Measurements from ENCODE around the gene ASTN2. TPM values are rescaled to one million over a fixed set of nuclear protein-coding genes. Genes with fewer than 3 reads are reported as not detected.

Gene ASTN2
- polyA plus RNA-seq, 2 of the 4 experiments (the other 2 are of a cell fraction), result 5.8 to 11.6 TPM

DNA sequence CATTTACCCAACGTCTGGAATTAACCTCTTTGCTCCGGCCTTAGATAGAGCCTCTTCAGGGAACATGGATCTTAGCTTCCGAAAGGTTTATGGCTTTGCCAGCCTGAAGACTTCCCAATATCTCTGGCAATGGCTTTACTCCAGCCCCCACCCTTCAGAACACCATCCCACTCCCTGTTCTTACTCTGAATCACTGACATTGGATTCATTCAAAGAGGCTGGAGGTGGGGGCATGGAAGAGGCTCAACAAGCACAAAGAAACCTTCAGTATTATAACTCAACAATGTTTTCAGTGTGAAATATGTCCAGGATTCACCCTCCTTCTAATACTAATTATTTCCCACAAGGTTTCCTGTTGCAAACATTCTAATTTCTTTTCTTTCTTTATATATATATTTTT, 91.5 kb downstream of the ASTN2 start:
- Histone ChIP-seq H3K9me3 (no peaks in the 10 kb centered on the region), H3K27ac (no peak overlapping the region), H3K4me1 (no peaks in the 10 kb centered on the region), H3K4me3 (no peak overlapping the region), H3K4me2 (no peak overlapping the region)
- CTCF ChIA-PET, result no interaction called here
- ATAC-seq (no peak), FAIRE-seq (no peak), DNase-seq (ENCODE audit: low read depth in 1 of 2, low spot score in 1 of 2) (no peak)
- POLR2A ChIA-PET, result no interaction called here
- TF ChIP-seq PHF8 (IDR thresholded peaks at IDR 0.05; ENCODE audit: borderline replicate concordance, low read depth), result no peak
- no peak for TF ChIP-seq NPAS2 (CRISPR knock-in tag; IDR thresholded peaks at IDR 0.05; ENCODE audit: borderline replicate concordance)
- TF ChIP-seq, protein P1, sequence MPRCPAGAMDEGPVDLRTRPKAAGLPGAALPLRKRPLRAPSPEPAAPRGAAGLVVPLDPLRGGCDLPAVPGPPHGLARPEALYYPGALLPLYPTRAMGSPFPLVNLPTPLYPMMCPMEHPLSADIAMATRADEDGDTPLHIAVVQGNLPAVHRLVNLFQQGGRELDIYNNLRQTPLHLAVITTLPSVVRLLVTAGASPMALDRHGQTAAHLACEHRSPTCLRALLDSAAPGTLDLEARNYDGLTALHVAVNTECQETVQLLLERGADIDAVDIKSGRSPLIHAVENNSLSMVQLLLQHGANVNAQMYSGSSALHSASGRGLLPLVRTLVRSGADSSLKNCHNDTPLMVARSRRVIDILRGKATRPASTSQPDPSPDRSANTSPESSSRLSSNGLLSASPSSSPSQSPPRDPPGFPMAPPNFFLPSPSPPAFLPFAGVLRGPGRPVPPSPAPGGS (IDR thresholded peaks at IDR 0.05), result no peak
- no peak for TF ChIP-seq KDM1A (IDR thresholded peaks at IDR 0.05; ENCODE audit: low read depth)
- TF ChIP-seq HOXA7 (CRISPR knock-in tag; IDR thresholded peaks at IDR 0.05), result no peak
- TF ChIP-seq, protein P2, sequence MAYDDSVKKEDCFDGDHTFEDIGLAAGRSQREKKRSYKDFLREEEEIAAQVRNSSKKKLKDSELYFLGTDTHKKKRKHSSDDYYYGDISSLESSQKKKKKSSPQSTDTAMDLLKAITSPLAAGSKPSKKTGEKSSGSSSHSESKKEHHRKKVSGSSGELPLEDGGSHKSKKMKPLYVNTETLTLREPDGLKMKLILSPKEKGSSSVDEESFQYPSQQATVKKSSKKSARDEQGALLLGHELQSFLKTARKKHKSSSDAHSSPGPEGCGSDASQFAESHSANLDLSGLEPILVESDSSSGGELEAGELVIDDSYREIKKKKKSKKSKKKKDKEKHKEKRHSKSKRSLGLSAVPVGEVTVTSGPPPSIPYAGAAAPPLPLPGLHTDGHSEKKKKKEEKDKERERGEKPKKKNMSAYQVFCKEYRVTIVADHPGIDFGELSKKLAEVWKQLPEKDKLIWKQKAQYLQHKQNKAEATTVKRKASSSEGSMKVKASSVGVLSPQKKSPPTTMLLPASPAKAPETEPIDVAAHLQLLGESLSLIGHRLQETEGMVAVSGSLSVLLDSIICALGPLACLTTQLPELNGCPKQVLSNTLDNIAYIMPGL (CRISPR knock-in tag; IDR thresholded peaks at IDR 0.05; ENCODE audit: borderline replicate concordance), result no peak
- no peak for TF ChIP-seq ZNF302 (CRISPR knock-in tag; IDR thresholded peaks at IDR 0.05)
- no peak for TF ChIP-seq HOXB5 (CRISPR knock-in tag; IDR thresholded peaks at IDR 0.05)
- TF ChIP-seq GATA3 (IDR thresholded peaks at IDR 0.05; ENCODE audit: borderline replicate concordance), result no peak
- TF ChIP-seq POLR2A (IDR thresholded peaks at IDR 0.05; ENCODE audit: low read length), result no peak
- TF ChIP-seq EHF (CRISPR knock-in tag; IDR thresholded peaks at IDR 0.05), result no peak
- TF ChIP-seq, protein P3, sequence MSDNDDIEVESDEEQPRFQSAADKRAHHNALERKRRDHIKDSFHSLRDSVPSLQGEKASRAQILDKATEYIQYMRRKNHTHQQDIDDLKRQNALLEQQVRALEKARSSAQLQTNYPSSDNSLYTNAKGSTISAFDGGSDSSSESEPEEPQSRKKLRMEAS (IDR thresholded peaks at IDR 0.05), result no peak
- TF ChIP-seq MAFK (IDR thresholded peaks at IDR 0.05; ENCODE audit: partially characterized antibody), result no peak
- no peak for TF ChIP-seq POLR2AphosphoS2 (conservative IDR thresholded peaks at IDR 0.05; ENCODE audit: low read length)
- no peak for TF ChIP-seq ESRRA (IDR thresholded peaks at IDR 0.05; ENCODE audit: borderline replicate concordance, low read length)
- TF ChIP-seq TFCP2L1 (CRISPR knock-in tag; IDR thresholded peaks at IDR 0.05), result no peak
- no peak for TF ChIP-seq FOSL2 (IDR thresholded peaks at IDR 0.05)
- no peak for TF ChIP-seq FOSL2 (CRISPR knock-in tag; IDR thresholded peaks at IDR 0.05)
- TF ChIP-seq, protein P4, sequence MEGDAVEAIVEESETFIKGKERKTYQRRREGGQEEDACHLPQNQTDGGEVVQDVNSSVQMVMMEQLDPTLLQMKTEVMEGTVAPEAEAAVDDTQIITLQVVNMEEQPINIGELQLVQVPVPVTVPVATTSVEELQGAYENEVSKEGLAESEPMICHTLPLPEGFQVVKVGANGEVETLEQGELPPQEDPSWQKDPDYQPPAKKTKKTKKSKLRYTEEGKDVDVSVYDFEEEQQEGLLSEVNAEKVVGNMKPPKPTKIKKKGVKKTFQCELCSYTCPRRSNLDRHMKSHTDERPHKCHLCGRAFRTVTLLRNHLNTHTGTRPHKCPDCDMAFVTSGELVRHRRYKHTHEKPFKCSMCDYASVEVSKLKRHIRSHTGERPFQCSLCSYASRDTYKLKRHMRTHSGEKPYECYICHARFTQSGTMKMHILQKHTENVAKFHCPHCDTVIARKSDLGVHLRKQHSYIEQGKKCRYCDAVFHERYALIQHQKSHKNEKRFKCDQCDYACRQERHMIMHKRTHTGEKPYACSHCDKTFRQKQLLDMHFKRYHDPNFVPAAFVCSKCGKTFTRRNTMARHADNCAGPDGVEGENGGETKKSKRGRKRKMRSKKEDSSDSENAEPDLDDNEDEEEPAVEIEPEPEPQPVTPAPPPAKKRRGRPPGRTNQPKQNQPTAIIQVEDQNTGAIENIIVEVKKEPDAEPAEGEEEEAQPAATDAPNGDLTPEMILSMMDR (IDR thresholded peaks at IDR 0.05), result no peak
- WGBS (ENCODE audit: missing lambda C conversion rate), result 12% methylated on average over 3 of the region's 3 CpGs

DNA sequence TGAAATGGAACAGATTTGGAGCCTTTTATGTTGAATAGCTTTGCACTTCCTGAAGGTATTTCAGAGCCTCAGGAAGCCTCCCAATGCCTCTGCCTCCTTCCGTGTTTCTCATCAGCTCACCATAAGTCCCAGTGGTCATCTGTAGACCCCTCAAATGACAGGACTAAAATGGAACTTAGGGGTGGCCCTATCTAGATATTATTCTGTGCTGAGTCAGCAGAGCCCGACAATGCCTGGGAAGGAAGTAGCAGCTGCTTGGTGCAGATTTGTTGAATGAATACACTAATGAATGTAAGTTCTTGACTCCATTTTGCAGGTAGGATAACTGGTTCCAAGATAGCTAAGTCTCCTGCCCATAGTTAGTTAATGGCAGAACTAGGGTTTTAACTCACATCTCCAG, 97.7 kb downstream of the ASTN2 start:
- CTCF ChIA-PET, result no interaction called here
- no peak overlapping the region for H3K27ac ChIP-seq
- no peak overlapping the region for H3K4me2 ChIP-seq
- DNase-seq (ENCODE audit: low read depth in 1 of 2, low spot score in 1 of 2) (no peak), ATAC-seq (no peak), FAIRE-seq (no peak)
- H3K4me1 ChIP-seq, result no peaks in the 10 kb centered on the region
- no peak overlapping the region for H3K4me3 ChIP-seq
- 8% methylated on average over 2 of the region's 2 CpGs for WGBS (ENCODE audit: missing lambda C conversion rate)
- no peak for TF ChIP-seq ZFP36 (IDR thresholded peaks at IDR 0.05; ENCODE audit: borderline replicate concordance, partially characterized antibody)
- TF ChIP-seq MAFK (IDR thresholded peaks at IDR 0.05; ENCODE audit: partially characterized antibody), result peak; percentile 80
- H3K9me3 ChIP-seq, result no peaks in the 10 kb centered on the region
- POLR2A ChIA-PET, result no interaction called here

DNA sequence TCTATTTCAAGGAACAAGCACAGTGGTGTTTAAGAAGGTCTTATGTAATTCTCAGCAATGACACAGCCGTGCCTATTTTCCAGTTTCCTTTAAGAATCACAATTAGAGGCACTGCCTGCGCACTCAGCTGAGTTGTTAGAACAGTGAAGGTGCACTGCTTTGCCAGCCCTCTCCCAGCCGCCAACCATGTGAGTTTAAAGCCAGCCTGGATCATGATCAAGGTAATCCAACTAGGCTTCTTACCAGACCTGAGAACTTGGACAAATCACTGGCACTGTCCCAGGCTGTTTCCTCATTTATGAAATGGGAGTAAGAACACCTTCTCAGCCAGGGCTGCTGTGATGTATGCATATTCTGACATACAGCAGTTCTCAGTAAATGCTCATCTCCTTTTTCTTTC, 99.6 kb downstream of the ASTN2 start:
- ATAC-seq (no peak), DNase-seq (ENCODE audit: low read depth in 1 of 2, low spot score in 1 of 2) (no peak), FAIRE-seq (no peak)
- CTCF ChIA-PET, result no interaction called here
- 17% methylated on average over 2 of the region's 3 CpGs for WGBS (ENCODE audit: missing lambda C conversion rate)
- Histone ChIP-seq H3K4me3 (no peak overlapping the region), H3K4me2 (no peak overlapping the region), H3K4me1 (no peaks in the 10 kb centered on the region), H3K27ac (no peak overlapping the region), H3K9me3 (no peaks in the 10 kb centered on the region)
- POLR2A ChIA-PET, result no interaction called here
- TF ChIP-seq SMC3 (IDR thresholded peaks at IDR 0.05), result no peak
- TF ChIP-seq FOSB (CRISPR knock-in tag; IDR thresholded peaks at IDR 0.05), result no peak
- TF ChIP-seq CBX8 (IDR thresholded peaks at IDR 0.05), result no peak
- TF ChIP-seq HEYL (CRISPR knock-in tag; IDR thresholded peaks at IDR 0.05), result no peak
- TF ChIP-seq ZSCAN20 (CRISPR knock-in tag; IDR thresholded peaks at IDR 0.05), result no peak
- TF ChIP-seq TFCP2L1 (CRISPR knock-in tag; IDR thresholded peaks at IDR 0.05), result no peak
- TF ChIP-seq JUNB (IDR thresholded peaks at IDR 0.05), result no peak
- TF ChIP-seq HDAC2 (IDR thresholded peaks at IDR 0.05), result no peak
- no peak for TF ChIP-seq GATA3 (IDR thresholded peaks at IDR 0.05; ENCODE audit: borderline replicate concordance)
- no peak for TF ChIP-seq KDM5A (IDR thresholded peaks at IDR 0.05)
- TF ChIP-seq RFX5 (IDR thresholded peaks at IDR 0.05), result no peak
- TF ChIP-seq RAD21 (conservative IDR thresholded peaks at IDR 0.05 in 1 of 2, IDR thresholded peaks at IDR 0.05 in 1 of 2), result no peak
- TF ChIP-seq, protein P4 (IDR thresholded peaks at IDR 0.05), result no peak
- no peak for TF ChIP-seq POLR2AphosphoS2 (conservative IDR thresholded peaks at IDR 0.05; ENCODE audit: low read length)
- no peak for TF ChIP-seq RARB (CRISPR knock-in tag; IDR thresholded peaks at IDR 0.05)
